Stimulated activated CD4-positive, alpha-beta T cell treated with anti-CD3 and anti-CD28 coated beads, Interleukin-1b, Interleukin-23, amount 100 ng/mL, for 48 hours (primary cell): ENCODE data around the gene SIX2.
A peak's percentile ranks its signal among the peaks of the same experiment; 100 is the strongest.

Experiments
- DNase-seq: peaks from one replicate; pipeline ENCODE4 v3.0.0-alpha.2; 2020

SIX2 gene

GRCh38 chr2:44964752-44965236, 44.5 kb downstream of the SIX2 start:
- no peak for DNase-seq

DNA sequence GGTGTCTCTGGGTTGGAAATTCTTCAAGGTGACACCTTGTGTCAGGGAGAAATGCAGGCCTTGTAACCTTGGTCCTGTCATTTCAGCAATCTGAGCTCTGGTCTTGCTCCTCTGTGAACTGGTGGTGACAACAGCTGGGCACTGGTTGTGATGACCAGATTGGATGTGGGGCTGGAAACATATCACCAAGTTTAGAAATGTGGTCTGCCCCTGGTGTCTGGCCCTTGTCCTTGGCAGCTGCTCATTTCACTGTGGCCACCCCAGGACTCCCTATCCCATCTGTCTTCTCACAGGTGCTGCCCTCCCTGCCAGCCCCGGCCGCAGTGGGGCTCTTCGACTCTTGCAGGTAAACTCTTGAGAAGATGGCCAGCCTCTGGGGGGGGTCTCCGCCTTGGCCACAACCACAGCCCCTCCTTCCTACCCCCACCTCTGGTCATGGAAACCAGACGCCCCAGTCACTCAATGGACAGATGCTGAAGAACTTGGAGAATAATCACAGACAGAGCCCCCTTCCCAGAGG, 47.0 kb downstream of the SIX2 start:
- no peak for DNase-seq

DNA sequence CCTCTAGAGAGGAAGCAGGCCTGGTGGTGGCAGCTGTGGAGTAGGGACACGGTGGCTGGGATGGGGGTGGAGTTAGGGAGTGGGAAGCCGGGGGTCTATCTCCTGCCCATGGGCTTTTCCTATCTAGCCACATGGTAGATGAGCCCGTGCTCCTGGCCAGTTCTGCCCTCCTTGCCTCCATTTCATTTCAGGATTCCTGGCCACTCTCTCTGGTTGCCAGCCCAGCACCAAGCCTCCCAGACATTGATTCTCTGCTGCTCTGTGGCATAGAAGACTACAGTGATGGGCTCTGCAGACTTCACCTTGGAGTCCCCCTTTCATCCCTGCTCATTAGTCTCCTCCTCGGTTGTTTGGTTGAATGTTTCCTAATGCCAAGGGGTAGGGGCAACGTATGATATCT, 48.4 kb downstream of the SIX2 start:
- no peak for DNase-seq

- no peak for DNase-seq
Observed at GRCh38 chr2:44959855-44960254, 49.4 kb downstream of the SIX2 start.

- no peak for DNase-seq
Observed at GRCh38 chr2:44957656-44958327, 51.5 kb downstream of the SIX2 start.

DNA sequence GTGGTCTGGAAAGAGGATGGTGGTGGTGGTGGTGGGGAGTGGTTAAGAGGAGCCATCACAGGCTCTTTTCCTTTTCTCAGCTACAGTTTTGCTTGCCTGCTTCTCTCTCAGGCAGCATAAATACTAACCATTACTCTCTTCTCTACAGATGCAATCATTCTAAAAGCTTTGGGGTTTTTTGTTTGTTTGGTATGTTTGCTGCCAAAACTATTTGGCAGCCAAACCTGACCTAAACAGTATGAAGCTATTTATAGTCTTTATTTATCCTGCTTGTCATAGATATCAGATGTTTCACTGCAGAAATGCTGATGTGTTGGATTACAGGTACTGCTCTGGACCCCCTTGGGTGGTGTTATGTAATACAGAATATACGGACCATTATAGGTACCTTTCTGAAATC, 52.4 kb downstream of the SIX2 start:
- no peak for DNase-seq

DNA sequence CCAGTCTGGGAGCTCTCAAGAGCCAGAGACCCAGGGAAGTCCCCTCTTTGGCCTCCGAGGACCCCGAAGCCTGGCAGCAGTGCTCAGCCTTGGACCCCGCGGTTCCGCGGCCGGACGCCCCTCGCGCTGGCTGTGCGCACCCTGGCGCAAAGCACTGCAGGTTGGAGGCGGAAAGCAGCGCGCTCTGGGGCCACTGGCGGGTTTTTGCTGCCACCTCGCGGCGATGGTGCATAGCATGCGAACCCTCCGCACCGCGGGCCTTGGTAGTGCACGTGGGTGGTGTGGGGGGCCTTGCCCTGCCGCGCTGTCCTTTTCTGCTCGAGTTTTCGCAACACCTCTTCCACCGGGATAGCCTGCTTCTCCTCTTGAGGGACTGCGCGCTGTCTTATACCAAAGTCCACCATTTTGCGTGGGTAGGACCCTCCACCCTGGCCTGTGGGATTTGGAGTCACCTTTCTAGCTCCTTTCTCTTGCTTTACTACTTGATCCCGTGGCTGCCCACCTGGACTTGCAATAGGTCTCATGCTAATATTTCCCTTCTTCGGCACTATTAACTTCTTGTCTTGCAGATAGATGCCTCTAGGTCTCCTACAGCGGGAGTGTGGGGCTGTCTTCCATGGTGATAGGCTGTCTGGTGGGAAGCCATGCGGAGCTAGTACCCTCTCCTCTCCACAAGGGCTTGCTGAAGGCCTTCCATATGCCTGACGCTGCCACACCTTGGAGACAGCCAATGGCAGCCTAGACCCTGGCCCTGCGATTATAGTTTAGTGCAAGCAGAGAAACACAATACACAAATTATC, 53.5 kb downstream of the SIX2 start:
- peak; percentile 77 for DNase-seq
